Small intestine (tissue), 7 donors: ENCODE results near the gene RHBDF1. TPM values are rescaled to one million over a fixed set of nuclear protein-coding genes. Genes with fewer than 3 reads are reported as not detected.

Experiments used
- DNase-seq, 2 donors: peaks; one replicate each; pipeline versions ENCODE4 v3.0.0 to v3.0.0-alpha.2; 2013
- FAIRE-seq: peaks from 2 replicates; lab custom pipeline; 2012; peaks lifted over from hg19 to GRCh38; lab: Jason Lieb, UNC
- H3K27ac ChIP-seq, 3 donors: one replicate each; pipeline ENCODE4 v1.5.1; 2013; ENCODE audit warnings: low read length in 2 of 3, mild to moderate bottlenecking in 2 of 3, control low read depth in 1 of 3, inconsistent platforms in 1 of 3, low read depth in 1 of 3, moderate library complexity in 1 of 3
- H3K27me3 ChIP-seq, 3 donors: one replicate each; pipeline ENCODE4 v1.6.1; 2013; ENCODE audit warnings: low read length in 3 of 3, inconsistent platforms in 1 of 3; ENCODE audit not compliant: control insufficient read depth in 3 of 3, insufficient read depth in 3 of 3
- H3K36me3 ChIP-seq, 3 donors: one replicate each; pipeline ENCODE4 v1.6.1; 2013; ENCODE audit warnings: low read length in 3 of 3, inconsistent platforms in 1 of 3, low read depth in 1 of 3, mild to moderate bottlenecking in 1 of 3, moderate library complexity in 1 of 3; ENCODE audit not compliant: control insufficient read depth in 3 of 3, insufficient read depth in 2 of 3
- H3K4me1 ChIP-seq, 3 donors: one replicate each; pipeline ENCODE4 v1.6.1; 2013; ENCODE audit warnings: low read length in 2 of 3, inconsistent platforms in 1 of 3, low read depth in 1 of 3, mild to moderate bottlenecking in 1 of 3, moderate library complexity in 1 of 3; ENCODE audit not compliant: control insufficient read depth in 3 of 3, insufficient read depth in 2 of 3
- H3K4me3 ChIP-seq, 3 donors: one replicate each; pipeline ENCODE4 v1.5.1; 2013; ENCODE audit warnings: low read length in 3 of 3, control low read depth in 1 of 3, inconsistent platforms in 1 of 3, low read depth in 1 of 3, mild to moderate bottlenecking in 1 of 3, moderate library complexity in 1 of 3
- H3K9me3 ChIP-seq, 2 donors: one replicate each; pipeline ENCODE4 v1.6.1; 2013; ENCODE audit warnings: low read depth in 1 of 2, low read length in 1 of 2; ENCODE audit not compliant: control insufficient read depth in 2 of 2, insufficient read depth in 1 of 2
- WGBS, 3 donors: extraction: QIAGEN DNeasy Blood & Tissue Kit; methylation state at CpG; one replicate each; pipeline ENCODE4 v1.1.7; 2013; 5-methylcytosine and 5-hydroxymethylcytosine counted together
- polyA plus RNA-seq, 4 donors: library from polyadenylated mRNA; stranded (reverse) in 3 of 4; unstranded in 1 of 4; fragments of 200-250 nt in 3 of 4; fragments of 120-200 nt in 1 of 4; gene quantifications; one replicate each; pipeline versions ENCODE4 v1.2.1 to v1.2.3, GENCODE V29; 2013
- donor health status: healthy with polysubstance abuse.
- donor health status: control.
- donor health status: control.
- donor health status: Bipolar disorder and iron deficiency.
- donor health status: healthy.

The RHBDF1 gene
- polyA plus RNA-seq, 4 donors: 10.1 to 28.6 (median 17.2) TPM

DNA sequence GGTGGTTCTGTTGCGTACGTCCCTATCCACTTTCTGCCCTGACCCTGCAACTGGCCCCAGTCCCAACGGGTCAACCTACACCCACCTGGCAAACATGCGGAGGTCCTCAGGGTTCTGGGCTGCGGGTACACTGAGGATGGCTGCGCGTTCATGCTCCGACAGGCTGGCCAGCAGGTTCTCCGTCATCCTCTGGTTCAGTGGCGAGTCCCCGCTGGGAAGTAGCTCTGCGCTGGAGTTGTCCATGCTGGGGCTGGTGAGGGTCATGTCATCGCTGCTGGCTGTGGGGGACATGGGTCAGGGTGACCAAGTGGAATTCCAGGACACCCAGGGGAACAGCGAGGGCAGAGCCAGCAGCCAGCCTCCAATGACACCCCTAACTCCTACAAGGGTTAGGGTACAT lies 16.2 kb upstream of the RHBDF1 start:
- H3K9me3 ChIP-seq: no peaks in the 10 kb centered on the region
- peaks cover 5 to 84% (median 5%) of the 10 kb centered on the region in 3 donors for H3K36me3 ChIP-seq
- H3K4me3 ChIP-seq: no peak overlapping the region
- H3K27me3 ChIP-seq: no peaks in the 10 kb centered on the region
- DNase-seq (no peak), FAIRE-seq (no peak)
- H3K4me1 ChIP-seq: no peaks in the 10 kb centered on the region
- WGBS, 3 donors: 95 to 99% (median 97%) methylated on average over 14 of the region's 14 CpGs
- H3K27ac ChIP-seq: no peak overlapping the region

DNA sequence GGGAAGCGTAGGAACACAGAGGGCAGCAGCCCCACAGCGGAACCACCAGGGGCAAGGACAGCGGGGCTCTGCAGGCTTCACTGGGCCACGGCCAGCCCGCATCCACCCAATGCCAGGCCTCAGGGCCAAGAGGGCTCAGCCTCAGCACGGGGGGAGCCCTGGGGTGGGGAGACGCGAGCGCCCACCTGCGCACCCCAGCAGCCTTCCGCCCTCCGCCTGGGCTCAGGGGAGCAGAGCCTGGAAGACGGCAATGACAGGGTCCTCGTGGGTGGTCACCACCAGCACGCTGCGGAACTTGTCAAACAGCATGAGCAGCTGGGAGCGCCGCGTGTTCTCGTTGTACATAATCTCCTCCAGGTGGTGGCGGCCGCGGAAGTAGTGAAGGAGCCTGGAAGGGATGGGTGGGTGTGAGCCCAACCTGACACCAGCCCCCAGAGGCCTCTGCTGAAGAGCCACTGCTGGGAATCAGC lies 14.1 kb upstream of the RHBDF1 start:
- peaks cover 5 to 81% (median 5%) of the 10 kb centered on the region in 3 donors for H3K36me3 ChIP-seq

DNA sequence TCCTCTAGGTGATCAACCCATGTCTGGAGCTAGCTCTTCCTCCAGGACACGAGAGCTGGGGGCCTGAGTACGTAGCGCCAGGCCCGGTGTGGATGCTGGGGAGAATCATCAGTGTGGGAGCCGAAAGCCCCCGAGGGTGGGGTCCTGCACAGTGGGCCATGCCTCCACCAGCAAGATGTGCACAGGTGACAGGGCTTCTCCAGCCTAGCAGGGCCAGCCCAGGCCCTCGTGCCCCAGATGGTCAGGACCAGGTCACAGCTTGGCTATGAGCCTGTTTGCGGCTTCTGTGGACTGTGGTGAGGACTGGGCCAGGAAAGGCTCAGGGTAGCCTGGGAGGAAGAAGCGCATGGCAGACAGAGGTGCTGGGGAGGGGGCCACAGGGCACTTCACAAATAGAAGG lies 13.4 kb upstream of the RHBDF1 start:
- H3K27ac ChIP-seq: peak overlapping the region in 1 of 3 donors; percentile 12
- peaks cover 5 to 82% (median 5%) of the 10 kb centered on the region in 3 donors for H3K36me3 ChIP-seq
- no peaks in the 10 kb centered on the region for H3K4me1 ChIP-seq
- DNase-seq (no peak), FAIRE-seq (no peak)
- no peak overlapping the region for H3K4me3 ChIP-seq
- no peaks in the 10 kb centered on the region for H3K27me3 ChIP-seq
- H3K9me3 ChIP-seq: no peaks in the 10 kb centered on the region
- 77 to 79% (median 78%) methylated on average over 9 of the region's 9 CpGs for WGBS, 3 donors

More for the DNA sequence above, 14.1 kb upstream of the RHBDF1 start:
- 90 to 94% (median 91%) methylated on average over 17 to 23 of the region's 23 CpGs for WGBS, 3 donors
- Histone ChIP-seq H3K4me3 (no peak overlapping the region), H3K27me3 (no peaks in the 10 kb centered on the region), H3K4me1 (no peaks in the 10 kb centered on the region), H3K9me3 (no peaks in the 10 kb centered on the region), H3K27ac (no peak overlapping the region)
- FAIRE-seq (no peak), DNase-seq (no peak)

- FAIRE-seq: no peak
- no peak for DNase-seq
- H3K27me3 ChIP-seq: no peaks in the 10 kb centered on the region
- H3K36me3 ChIP-seq: peaks cover 5 to 82% (median 5%) of the 10 kb centered on the region in 3 donors
- no peak overlapping the region for H3K4me3 ChIP-seq
- no peak overlapping the region for H3K27ac ChIP-seq
- no peaks in the 10 kb centered on the region for H3K4me1 ChIP-seq
- WGBS, 3 donors: 80 to 92% (median 90%) methylated on average over 18 of the region's 18 CpGs
- H3K9me3 ChIP-seq: no peaks in the 10 kb centered on the region
Measured at GRCh38 chr16:85407-85782, 13.0 kb upstream of the RHBDF1 start.

GRCh38 chr16:84718-85406 lies 12.4 kb upstream of the RHBDF1 start:
- Histone ChIP-seq H3K4me3 (no peak overlapping the region), H3K4me1 (no peaks in the 10 kb centered on the region), H3K27ac (peak overlapping the region in 2 of 3 donors; percentile 22 to 49), H3K9me3 (no peaks in the 10 kb centered on the region), H3K36me3 (peaks cover 5 to 82% (median 5%) of the 10 kb centered on the region in 3 donors), H3K27me3 (no peaks in the 10 kb centered on the region)
- DNase-seq: no peak
- WGBS, 3 donors: 42 to 70% (median 63%) methylated on average over 7 of the region's 7 CpGs
- FAIRE-seq: no peak

DNA sequence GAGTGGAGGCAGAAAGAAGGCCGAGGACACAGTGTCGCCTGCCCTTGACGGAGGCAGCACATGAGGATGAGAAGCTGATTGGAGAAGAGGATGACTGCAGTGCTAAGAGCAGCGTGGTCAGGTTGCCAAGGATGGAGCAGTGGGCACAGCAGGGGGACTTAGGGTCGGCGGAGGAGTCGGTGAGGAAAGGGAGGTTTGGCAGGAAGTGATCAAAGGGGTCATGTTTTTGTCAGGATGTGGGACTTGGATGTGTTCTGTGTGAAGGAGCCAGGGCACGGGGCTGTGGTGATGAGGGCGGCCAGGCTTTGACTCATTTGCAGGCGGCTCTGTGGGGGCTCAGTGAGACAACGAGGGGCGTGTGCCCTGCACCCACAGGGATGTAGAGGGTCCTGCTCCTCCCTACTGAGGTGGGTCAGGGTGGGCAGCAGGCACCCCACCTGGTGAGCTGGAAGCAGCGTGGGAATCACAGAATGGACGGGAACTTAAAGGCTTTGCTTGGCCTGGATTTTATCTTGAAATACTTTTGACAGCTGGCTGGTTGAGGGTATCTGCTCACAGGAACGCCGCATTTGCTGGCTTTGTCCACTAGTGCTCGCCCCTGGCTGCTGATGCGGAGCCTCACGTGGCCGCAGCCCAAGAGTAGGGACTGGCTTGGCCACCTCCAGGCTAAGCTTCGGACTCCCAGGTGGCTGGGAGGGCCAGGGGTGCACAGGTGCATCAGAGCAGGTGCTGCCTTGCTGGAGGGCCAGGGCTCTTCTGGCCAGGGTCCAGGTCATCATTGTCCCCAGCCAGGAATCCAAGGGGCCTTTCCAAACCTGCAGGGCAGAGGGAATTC lies 11.6 kb upstream of the RHBDF1 start:
- H3K36me3 ChIP-seq: peaks cover 5 to 80% (median 6%) of the 10 kb centered on the region in 3 donors
- 68 to 78% (median 73%) methylated on average over 21 of the region's 21 CpGs for WGBS, 3 donors
- no peaks in the 10 kb centered on the region for H3K27me3 ChIP-seq
- DNase-seq: no peak
- H3K9me3 ChIP-seq: no peaks in the 10 kb centered on the region
- peak overlapping the region; percentile 16 to 41 (median 22) for H3K27ac ChIP-seq
- FAIRE-seq: no peak
- H3K4me1 ChIP-seq: no peaks in the 10 kb centered on the region
- H3K4me3 ChIP-seq: no peak overlapping the region

DNA sequence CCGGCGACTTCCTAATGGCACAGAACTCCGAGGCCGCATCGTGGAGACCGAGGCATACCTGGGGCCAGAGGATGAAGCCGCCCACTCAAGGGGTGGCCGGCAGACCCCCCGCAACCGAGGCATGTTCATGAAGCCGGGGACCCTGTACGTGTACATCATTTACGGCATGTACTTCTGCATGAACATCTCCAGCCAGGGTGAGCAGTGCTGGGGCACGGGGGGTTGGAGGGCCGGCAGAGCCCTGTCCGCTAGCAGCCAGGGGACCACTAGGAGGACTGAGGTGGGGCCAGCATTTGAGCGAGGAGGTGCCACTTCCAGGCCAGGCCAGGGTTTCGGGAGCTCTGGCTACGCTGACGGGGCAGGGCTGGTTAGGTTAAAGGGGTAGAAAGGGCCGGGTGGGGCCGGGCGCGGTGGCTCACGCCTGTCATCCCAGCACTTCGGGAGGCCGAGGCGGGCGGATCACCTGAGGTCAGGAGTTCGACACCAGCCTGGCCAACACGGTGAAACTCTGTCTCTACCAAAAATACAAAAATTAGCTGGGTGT lies 10.7 kb upstream of the RHBDF1 start:
- H3K27me3 ChIP-seq: no peaks in the 10 kb centered on the region
- H3K27ac ChIP-seq: no peak overlapping the region
- H3K4me1 ChIP-seq: no peaks in the 10 kb centered on the region
- FAIRE-seq (no peak), DNase-seq (no peak)
- H3K4me3 ChIP-seq: no peak overlapping the region
- no peaks in the 10 kb centered on the region for H3K9me3 ChIP-seq
- H3K36me3 ChIP-seq: peaks cover 2 to 72% (median 5%) of the 10 kb centered on the region in 3 donors
- 87 to 92% (median 91%) methylated on average over 28 to 31 of the region's 31 CpGs for WGBS, 3 donors
